Neural cell (in vitro differentiated cells): ENCODE measurements around the gene TK2.

Source experiments
- CTCF ChIP-seq: fragments of 450-650 bp; IDR thresholded peaks from 2 replicates; pipeline ENCODE4 v1.5.1; 2014; ENCODE audit warnings: antibody characterized with exemption, mild to moderate bottlenecking, moderate library complexity; ENCODE audit not compliant: poor library complexity, severe bottlenecking
- EP300 ChIP-seq: fragments of 450-650 bp; conservative IDR thresholded peaks from 2 replicates; pipeline ENCODE4 v1.6.1; 2014; ENCODE audit warnings: antibody characterized with exemption, mild to moderate bottlenecking, moderate library complexity; ENCODE audit not compliant: poor library complexity, severe bottlenecking
- TAF1 ChIP-seq: IDR thresholded peaks from 2 replicates; pipeline ENCODE4 v1.6.1; 2012; ENCODE audit warnings: low read depth

GRCh38 chr16:66502020-66502913 is 47.7 kb downstream of the TK2 start:
- TF ChIP-seq CTCF (no peak), EP300 (no peak), TAF1 (no peak)
